Right lung (tissue), 10 donors: ENCODE results near the gene NDUFA11. TPM values are rescaled to one million over a fixed set of nuclear protein-coding genes. Genes with fewer than 3 reads are reported as not detected.

ENCODE experiments used
- DNase-seq, 2 donors: peaks; one replicate each; pipeline ENCODE4 v3.0.0-alpha.2; 2013
- long read RNA-seq, 8 donors: transcript quantifications; one replicate each; lab custom pipeline, GENCODE V29; 2026
- polyA plus RNA-seq, 5 donors: library from polyadenylated mRNA; unstranded; fragments of 120-200 nt; gene quantifications; one replicate each; pipeline versions ENCODE4 v1.2.1 to v1.2.3, GENCODE V29; 2013; ENCODE audit warnings: inconsistent platforms in 1 of 5, low replicate concordance in 1 of 5; ENCODE audit not compliant: insufficient read length in 5 of 5, insufficient read depth in 1 of 5

Gene NDUFA11
- 100 to 1,000 TPM; 103 to 203 (median 116) TPM for polyA plus RNA-seq
- long read RNA-seq, donor 1, transcript NDUFA11-204 (2 exons, 403 nt) = minor isoform, 10 of 531 reads
- long read RNA-seq, donor 1, transcript NDUFA11-201 (4 exons, 539 nt) = major isoform, 241 of 531 reads
- long read RNA-seq, donor 1, transcript NDUFA11-205 (3 exons, 2,154 nt) = minor isoform, 21 of 531 reads
- long read RNA-seq, donor 1, partial matches to known transcripts = 136 of 531 reads
- long read RNA-seq, donor 1, other reads (novel, unspliced or antisense) = 117 of 531 reads
- long read RNA-seq, donor 2, transcript NDUFA11-204 (2 exons, 403 nt) = minor isoform, 7 of 157 reads
- long read RNA-seq, donor 2, transcript NDUFA11-205 (3 exons, 2,154 nt) = minor isoform, 6 of 157 reads
- long read RNA-seq, donor 2, transcript NDUFA11-201 (4 exons, 539 nt) = major isoform, 143 of 157 reads
- long read RNA-seq, donor 2, partial matches to known transcripts = 0 of 157 reads
- long read RNA-seq, donor 2, other reads (novel, unspliced or antisense) = 0 of 157 reads
- long read RNA-seq, donor 3, transcript NDUFA11-206 (5 exons, 657 nt) = minor isoform, 7 of 230 reads
- long read RNA-seq, donor 3, transcript NDUFA11-201 (4 exons, 539 nt) = major isoform, 190 of 230 reads
- long read RNA-seq, donor 3, transcript NDUFA11-204 (2 exons, 403 nt) = minor isoform, 11 of 230 reads
- long read RNA-seq, donor 3, transcript NDUFA11-205 (3 exons, 2,154 nt) = minor isoform, 12 of 230 reads
- long read RNA-seq, donor 3, partial matches to known transcripts = 10 of 230 reads
- long read RNA-seq, donor 3, other reads (novel, unspliced or antisense) = 0 of 230 reads
- long read RNA-seq, donor 4, transcript NDUFA11-205 (3 exons, 2,154 nt) = minor isoform, 7 of 148 reads
- long read RNA-seq, donor 4, transcript NDUFA11-201 (4 exons, 539 nt) = major isoform, 123 of 148 reads
- long read RNA-seq, donor 4, partial matches to known transcripts = 10 of 148 reads
- long read RNA-seq, donor 4, other reads (novel, unspliced or antisense) = 0 of 148 reads
- long read RNA-seq, donor 5, transcript NDUFA11-206 (5 exons, 657 nt) = minor isoform, 9 of 341 reads
- long read RNA-seq, donor 5, transcript NDUFA11-201 (4 exons, 539 nt) = major isoform, 274 of 341 reads
- long read RNA-seq, donor 5, transcript NDUFA11-204 (2 exons, 403 nt) = minor isoform, 6 of 341 reads
- long read RNA-seq, donor 5, transcript NDUFA11-205 (3 exons, 2,154 nt) = minor isoform, 6 of 341 reads
- long read RNA-seq, donor 5, partial matches to known transcripts = 44 of 341 reads
- long read RNA-seq, donor 5, other reads (novel, unspliced or antisense) = 0 of 341 reads
- long read RNA-seq, donor 6, transcript NDUFA11-206 (5 exons, 657 nt) = minor isoform, 11 of 270 reads
- long read RNA-seq, donor 6, transcript NDUFA11-205 (3 exons, 2,154 nt) = minor isoform, 10 of 270 reads
- long read RNA-seq, donor 6, transcript NDUFA11-201 (4 exons, 539 nt) = major isoform, 245 of 270 reads
- long read RNA-seq, donor 6, partial matches to known transcripts = 0 of 270 reads
- long read RNA-seq, donor 6, other reads (novel, unspliced or antisense) = 0 of 270 reads
- long read RNA-seq, donor 7, transcript NDUFA11-206 (5 exons, 657 nt) = minor isoform, 6 of 118 reads
- long read RNA-seq, donor 7, transcript NDUFA11-201 (4 exons, 539 nt) = major isoform, 107 of 118 reads
- long read RNA-seq, donor 7, partial matches to known transcripts = 0 of 118 reads
- long read RNA-seq, donor 7, other reads (novel, unspliced or antisense) = 0 of 118 reads
- long read RNA-seq, donor 8, transcript NDUFA11-205 (3 exons, 2,154 nt) = minor isoform, 8 of 97 reads
- long read RNA-seq, donor 8, transcript NDUFA11-201 (4 exons, 539 nt) = major isoform, 84 of 97 reads
- long read RNA-seq, donor 8, partial matches to known transcripts = 0 of 97 reads
- long read RNA-seq, donor 8, other reads (novel, unspliced or antisense) = 0 of 97 reads

GRCh38 chr19:5903624-5904351 is at the start of gene NDUFA11:
NDUFA11 (minus strand) TSS chr19:5903790; CDS start chr19:5903708, 82 bp downstream.
- DNase-seq = peak; percentile 98 to 99

GRCh38 chr19:5953030-5953589 is 49.5 kb upstream of the NDUFA11 start:
- no peak for DNase-seq

GRCh38 chr19:5952193-5953029 is 48.8 kb upstream of the NDUFA11 start:
- no peak for DNase-seq

GRCh38 chr19:5951338-5951861 is 47.8 kb upstream of the NDUFA11 start:
- no peak for DNase-seq

GRCh38 chr19:5950741-5951140 is 47.2 kb upstream of the NDUFA11 start:
- no peak for DNase-seq

- DNase-seq = no peak
These were observed 46.3 kb upstream of the NDUFA11 start for GRCh38 chr19:5949792-5950305.

GRCh38 chr19:5948752-5949564 is 45.4 kb upstream of the NDUFA11 start:
- DNase-seq = no peak

GRCh38 chr19:5947435-5947834 is 43.8 kb upstream of the NDUFA11 start:
- DNase-seq = peak in 1 of 2 donors; percentile 64

GRCh38 chr19:5943623-5944022 is 40.0 kb upstream of the NDUFA11 start:
- no peak for DNase-seq

GRCh38 chr19:5943045-5943444 is 39.5 kb upstream of the NDUFA11 start:
- DNase-seq = no peak

- no peak for DNase-seq
These were observed 38.1 kb upstream of the NDUFA11 start for GRCh38 chr19:5941673-5942072.

GRCh38 chr19:5940260-5941208 is 36.9 kb upstream of the NDUFA11 start:
- no peak for DNase-seq

GRCh38 chr19:5937550-5937949 is 34.0 kb upstream of the NDUFA11 start:
- DNase-seq = no peak

- DNase-seq = no peak
These were observed 32.7 kb upstream of the NDUFA11 start for GRCh38 chr19:5936292-5936592.

- no peak for DNase-seq
These were observed 32.1 kb upstream of the NDUFA11 start for GRCh38 chr19:5935473-5936291.
